ENCODE results near the gene MTURN. TPM values are rescaled to one million over a fixed set of nuclear protein-coding genes. Genes with fewer than 3 reads are reported as not detected.
A peak's percentile ranks its signal among the peaks of the same experiment; 100 is the strongest.

MTURN gene
- total and polyA plus RNA-seq, 10 donors = 6.3 to 36.6 (median 14.8) TPM

DNA sequence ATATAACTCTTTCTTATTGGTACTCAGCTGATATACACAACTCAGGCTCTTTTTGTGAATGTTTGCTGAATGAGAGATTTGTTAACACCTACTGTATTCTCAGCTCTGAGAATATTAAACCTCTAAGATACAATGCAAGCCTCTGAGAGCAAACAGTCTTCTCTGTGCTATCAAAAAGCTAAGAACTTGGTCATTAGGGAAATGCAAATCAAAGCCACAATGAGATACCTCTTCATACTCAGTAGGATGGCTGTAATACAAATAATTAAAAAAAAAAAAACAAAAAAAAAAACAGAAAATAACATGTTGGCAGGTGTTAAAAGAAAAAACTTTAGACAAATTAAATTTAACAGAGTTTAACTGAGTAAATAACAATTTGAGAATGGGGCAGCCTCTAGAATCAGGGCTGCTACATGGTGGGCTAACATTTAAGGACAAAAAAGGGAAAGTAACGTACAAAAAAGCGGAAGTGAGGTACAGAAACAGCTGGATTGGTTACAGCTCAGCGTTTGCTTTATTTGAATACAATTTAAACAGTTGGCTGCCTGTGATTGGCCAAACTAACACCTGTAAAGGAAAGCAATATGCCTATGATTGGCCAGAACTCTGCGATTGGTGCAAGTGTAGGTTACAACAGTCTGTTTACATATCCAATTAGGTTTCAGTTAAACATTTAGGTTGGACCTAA is 14.8 kb upstream of the MTURN start:
- Histone ChIP-seq H3K27me3 (replicated peaks in 1 of 7) (no peaks in the 10 kb centered on the region), H3K4me1 (peaks cover 0 to under 1% (median 0%) of the 10 kb centered on the region in 6 donors), H3K4me3 (no peak overlapping the region), H3K9me3 (no peaks in the 10 kb centered on the region), H3K27ac (no peak overlapping the region), H3K36me3 (no peaks in the 10 kb centered on the region)
- WGBS, 5 donors = 70 to 82% (median 72%) methylated on average over 4 of the region's 4 CpGs
- no peak for DNase-seq
- intact Hi-C loops (cut with DNase I; ENCODE audit: low total_unique reads) = no loop called here
- TF ChIP-seq POLR2A (IDR thresholded peaks at IDR 0.05) (no peak), POLR2AphosphoS5 (IDR thresholded peaks at IDR 0.05) (no peak)
- TF ChIP-seq, protein P1, sequence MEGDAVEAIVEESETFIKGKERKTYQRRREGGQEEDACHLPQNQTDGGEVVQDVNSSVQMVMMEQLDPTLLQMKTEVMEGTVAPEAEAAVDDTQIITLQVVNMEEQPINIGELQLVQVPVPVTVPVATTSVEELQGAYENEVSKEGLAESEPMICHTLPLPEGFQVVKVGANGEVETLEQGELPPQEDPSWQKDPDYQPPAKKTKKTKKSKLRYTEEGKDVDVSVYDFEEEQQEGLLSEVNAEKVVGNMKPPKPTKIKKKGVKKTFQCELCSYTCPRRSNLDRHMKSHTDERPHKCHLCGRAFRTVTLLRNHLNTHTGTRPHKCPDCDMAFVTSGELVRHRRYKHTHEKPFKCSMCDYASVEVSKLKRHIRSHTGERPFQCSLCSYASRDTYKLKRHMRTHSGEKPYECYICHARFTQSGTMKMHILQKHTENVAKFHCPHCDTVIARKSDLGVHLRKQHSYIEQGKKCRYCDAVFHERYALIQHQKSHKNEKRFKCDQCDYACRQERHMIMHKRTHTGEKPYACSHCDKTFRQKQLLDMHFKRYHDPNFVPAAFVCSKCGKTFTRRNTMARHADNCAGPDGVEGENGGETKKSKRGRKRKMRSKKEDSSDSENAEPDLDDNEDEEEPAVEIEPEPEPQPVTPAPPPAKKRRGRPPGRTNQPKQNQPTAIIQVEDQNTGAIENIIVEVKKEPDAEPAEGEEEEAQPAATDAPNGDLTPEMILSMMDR (IDR thresholded peaks at IDR 0.05 in 8 of 11, conservative IDR thresholded peaks at IDR 0.05 in 3 of 11) = no peak

DNA sequence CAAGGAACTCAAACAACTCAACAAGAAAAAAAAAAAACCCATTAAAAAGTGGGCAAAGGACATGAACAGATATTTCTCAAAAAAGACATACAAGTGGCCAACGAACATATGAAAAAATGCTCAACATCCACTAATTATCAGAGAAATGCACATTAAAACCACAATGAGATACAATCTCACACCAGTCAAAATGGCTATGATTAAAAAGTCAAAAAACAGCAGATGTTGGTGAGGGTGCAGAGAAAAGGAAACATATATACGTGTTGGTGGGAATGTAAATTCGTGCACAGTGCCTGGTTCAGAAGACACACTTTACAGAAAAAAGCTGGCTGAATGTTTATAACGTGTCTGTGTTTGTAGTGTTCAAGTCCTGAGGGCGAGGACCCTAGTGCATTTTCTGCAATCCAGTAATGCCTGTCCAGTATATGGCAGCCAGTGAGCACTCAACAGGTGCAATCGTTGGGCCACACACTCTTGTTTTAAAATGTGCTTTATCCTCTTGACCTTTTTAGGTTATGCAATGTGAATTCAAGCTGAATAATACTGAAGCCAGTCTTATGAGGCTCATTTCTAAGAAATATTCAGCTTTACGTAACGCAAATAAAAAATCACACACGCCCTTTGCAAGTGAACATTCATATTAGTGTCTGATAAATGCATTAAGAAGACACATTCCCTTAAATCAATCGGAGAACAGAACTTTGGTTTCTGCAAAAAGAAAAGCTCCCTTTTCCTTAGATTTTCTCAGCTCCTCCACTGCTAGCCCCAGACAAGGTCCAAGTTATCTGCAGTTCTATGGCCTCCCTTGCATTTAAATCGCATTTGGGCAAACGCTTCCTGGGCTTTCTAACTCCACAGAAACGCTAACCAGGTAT is 813 bp upstream of the MTURN start:
- TF ChIP-seq, protein P1 (IDR thresholded peaks at IDR 0.05 in 8 of 11, conservative IDR thresholded peaks at IDR 0.05 in 3 of 11) = no peak
- no peak for TF ChIP-seq POLR2A (IDR thresholded peaks at IDR 0.05)
- TF ChIP-seq POLR2AphosphoS5 (IDR thresholded peaks at IDR 0.05) = no peak
- whole genome bisulfite sequencing, 5 donors = 31 to 45% (median 35%) methylated on average over 13 of the region's 13 CpGs
- H3K4me3 ChIP-seq = peak overlapping the region; percentile 78 to 98 (median 86)
- intact Hi-C loops (cut with DNase I; ENCODE audit: low total_unique reads) = no loop called here
- peak overlapping the region; percentile 53 to 93 (median 90) for H3K27ac ChIP-seq
- peaks cover 0 to 33% (median 18%) of the 10 kb centered on the region in 6 donors for H3K4me1 ChIP-seq
- no peaks in the 10 kb centered on the region for H3K9me3 ChIP-seq
- no peak for DNase-seq
- peaks cover 0 to 4% (median 0%) of the 10 kb centered on the region in 6 donors for H3K36me3 ChIP-seq
- H3K27me3 ChIP-seq (replicated peaks in 1 of 7) = no peaks in the 10 kb centered on the region

DNA sequence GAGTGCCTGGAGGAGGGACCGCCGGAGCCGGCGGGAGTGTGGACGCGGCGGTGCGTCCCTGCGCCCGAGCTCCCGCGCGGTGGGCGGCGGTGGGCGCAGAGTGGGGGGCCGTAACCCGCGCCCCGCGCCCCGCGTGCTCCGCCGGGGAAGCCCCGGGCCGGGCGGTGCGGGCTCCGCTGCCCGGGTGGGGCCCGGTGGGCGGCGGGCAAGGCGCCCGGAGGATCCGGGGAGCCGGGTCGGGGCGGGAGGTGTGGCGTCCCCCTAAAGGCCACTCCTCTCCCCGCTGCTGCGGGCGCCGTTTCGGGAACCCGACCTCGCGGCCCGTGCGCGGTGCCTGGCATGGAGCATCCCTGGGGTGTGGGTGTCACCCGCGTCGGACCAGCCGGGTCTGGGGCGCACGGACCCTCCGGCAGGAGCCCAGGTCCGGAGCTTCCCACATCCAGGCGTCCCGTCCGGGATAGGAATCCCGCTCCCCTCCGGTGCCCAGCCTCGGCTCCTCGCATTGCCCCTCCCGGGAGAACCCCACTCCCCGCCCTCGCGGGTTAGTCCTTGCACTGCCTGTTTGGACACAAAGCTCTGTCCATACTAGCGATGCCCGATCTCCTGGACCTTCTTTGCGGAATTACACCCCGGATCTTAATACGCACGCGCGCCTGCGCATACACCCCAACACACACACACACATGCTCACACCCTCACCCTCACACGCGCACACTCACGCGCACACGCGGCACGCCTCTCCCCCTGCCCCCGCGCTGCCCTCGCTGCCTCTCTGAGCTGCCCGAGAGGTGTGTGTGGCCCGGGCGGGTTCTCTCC is 723 bp downstream of the MTURN start:
- WGBS, 5 donors = 0 to 1% (median 0%) methylated on average over 36 to 93 of the region's 93 CpGs
- no peaks in the 10 kb centered on the region for H3K9me3 ChIP-seq
- DNase-seq = peak; percentile 93
- H3K27me3 ChIP-seq (replicated peaks in 1 of 7) = no peaks in the 10 kb centered on the region
- H3K4me3 ChIP-seq = peak overlapping the region; percentile 78 to 98 (median 86)
- TF ChIP-seq, protein P1 (IDR thresholded peaks at IDR 0.05 in 8 of 11, conservative IDR thresholded peaks at IDR 0.05 in 3 of 11) = no peak
- TF ChIP-seq POLR2AphosphoS5 (IDR thresholded peaks at IDR 0.05) = peak in 2 of 3 donors; percentile 63 to 75
- no peak for TF ChIP-seq POLR2A (IDR thresholded peaks at IDR 0.05)
- H3K36me3 ChIP-seq = no peaks in the 10 kb centered on the region
- peaks cover 0 to 37% (median 18%) of the 10 kb centered on the region in 6 donors for H3K4me1 ChIP-seq
- intact Hi-C loops (cut with DNase I; ENCODE audit: low total_unique reads) = no loop called here
- H3K27ac ChIP-seq = peak overlapping the region; percentile 75 to 93 (median 90)

Measured in spleen (tissue), 11 donors.